Panc1 (cell line): ENCODE data around the gene SHB. TPM values are rescaled to one million over a fixed set of nuclear protein-coding genes. Genes with fewer than 3 reads are reported as not detected.

ENCODE experiments used
- ATAC-seq: fragments of 200-7000 bp; cut with Tn5 transposase; 2 replicates; pipeline ENCODE4 v1.9.1; 2020; ENCODE audit warnings: mild to moderate bottlenecking, moderate library complexity
- BruUV-seq: library from RNA; stranded (reverse); fragments of 400-500 nt; replicated peaks from 2 replicates; lab custom pipeline; 2021; lab: Mats Ljungman, UMichigan
- CTCF ChIA-PET: fragments of 300-600 bp; sonication (Branson Sonifier 250); formaldehyde crosslinking; loops from one replicate; lab custom pipeline; 2022; ENCODE audit warnings: antibody characterized with exemption; lab: Charles Lee
- POLR2A ChIA-PET: fragments of 300-600 bp; sonication (Branson Sonifier 250); formaldehyde crosslinking; loops from one replicate; lab custom pipeline; 2022; ENCODE audit warnings: antibody characterized with exemption; lab: Charles Lee
- DNase-seq: peaks from one replicate; pipeline ENCODE4 v3.0.0-alpha.2; 2010; ENCODE audit warnings: low read depth, low spot score
- H3K27ac ChIP-seq: 2 replicates; pipeline ENCODE4 v1.5.1; 2011; ENCODE audit warnings: mild to moderate bottlenecking, low read length, inconsistent platforms
- H3K27me3 ChIP-seq: fragments of 200-500 bp; sonication (Bioruptor generic); 2 replicates; pipeline ENCODE4 v1.6.0; 2014; ENCODE audit warnings: low read length, inconsistent platforms; ENCODE audit not compliant: control insufficient read depth, insufficient read depth
- H3K36me3 ChIP-seq: fragments of 200-500 bp; sonication (Bioruptor generic); 2 replicates; pipeline ENCODE4 v1.5.1; 2014; ENCODE audit warnings: inconsistent platforms, mild to moderate bottlenecking, low read length, moderate library complexity; ENCODE audit not compliant: control insufficient read depth, insufficient read depth
- H3K4me1 ChIP-seq: 2 replicates; pipeline ENCODE4 v1.5.1; 2011; ENCODE audit warnings: inconsistent platforms, mild to moderate bottlenecking, low read length, moderate library complexity; ENCODE audit not compliant: control insufficient read depth, insufficient read depth
- H3K4me3 ChIP-seq, 2 experiments: 2 replicates each; pipeline ENCODE4 v1.5.1; 2011 to 2012; ENCODE audit warnings: low read depth in 2 of 2, low read length in 2 of 2, mild to moderate bottlenecking in 2 of 2, inconsistent platforms in 1 of 2, moderate library complexity in 1 of 2
- H3K9me3 ChIP-seq: fragments of 200-500 bp; sonication (Bioruptor generic); 2 replicates; pipeline ENCODE4 v1.5.1; 2014; ENCODE audit warnings: low read depth, mild to moderate bottlenecking, inconsistent platforms, low read length, moderate library complexity; ENCODE audit not compliant: control insufficient read depth, insufficient read depth
- POLR2AphosphoS5 ChIP-seq: IDR thresholded peaks from 2 replicates; pipeline ENCODE4 v1.6.1; 2012; ENCODE audit warnings: mild to moderate bottlenecking, low read depth, low read length, moderate library complexity
- REST ChIP-seq, 2 experiments: IDR thresholded peaks; 2 replicates each; pipeline ENCODE4 v1.6.1; 2011 to 2012; ENCODE audit warnings: low read depth in 2 of 2, control low read depth in 1 of 2, low read length in 1 of 2, mild to moderate bottlenecking in 1 of 2, moderate library complexity in 1 of 2; ENCODE audit not compliant: insufficient read depth in 1 of 2
- SIN3A ChIP-seq: IDR thresholded peaks from 2 replicates; pipeline ENCODE4 v1.6.1; 2012; ENCODE audit warnings: low read depth, mild to moderate bottlenecking, low read length, moderate library complexity, borderline replicate concordance; ENCODE audit not compliant: insufficient read depth
- TCF7L2 ChIP-seq: IDR thresholded peaks from 2 replicates; pipeline ENCODE4 v1.6.1; 2011; ENCODE audit warnings: mild to moderate bottlenecking, low read depth, low read length, inconsistent platforms
- in situ Hi-C: cut with HindIII; loops from 2 replicates; pipeline ENCODE4 v1.10.0; 2016; ENCODE audit warnings: low sequenced_read_pairs, low pct_unique_long_range_greater_than_20kb
- intact Hi-C: fragments of 100-400 bp; cut with micrococcal nuclease; formaldehyde crosslinking; loops from one replicate; pipeline ENCODE4 v1.10.0; 2022; ENCODE audit not compliant: unreplicated experiment
- total RNA-seq: library from RNA; stranded (reverse); gene quantifications from one replicate; pipeline ENCODE4 v1.2.1, GENCODE V29; 2021; ENCODE audit not compliant: unreplicated experiment
- TF ChIP-seq, protein P1 (sequence below): fragments of 450-650 bp; IDR thresholded peaks from 2 replicates; pipeline ENCODE4 v1.5.1; 2017; ENCODE audit warnings: mild to moderate bottlenecking

Gene SHB
- total RNA-seq, 1 experiment from 2014 or later, result 59.9 TPM

- Histone ChIP-seq H3K9me3 (no peaks in the 10 kb centered on the region), H3K27me3 (no peaks in the 10 kb centered on the region), H3K36me3 (no peaks in the 10 kb centered on the region; the same call in none of the 2 replicates), H3K4me3 (no peak overlapping the region), H3K27ac (peak overlapping the region; percentile 69), H3K4me1 (peaks cover 47% of the 10 kb centered on the region)
- DNase-seq (no peak), ATAC-seq (no peak)
- ChIA-PET CTCF (no interaction called here), POLR2A (no interaction called here)
- in situ Hi-C loops, result no loop called here
- intact Hi-C loops, result loop anchor here (5.0 to 10.0 kb wide), 2 partner anchors 34 to 219 kb away; no protein-coding TSS in a partner anchor
- no TSS peak for BruUV-seq
- TF ChIP-seq, protein P1, sequence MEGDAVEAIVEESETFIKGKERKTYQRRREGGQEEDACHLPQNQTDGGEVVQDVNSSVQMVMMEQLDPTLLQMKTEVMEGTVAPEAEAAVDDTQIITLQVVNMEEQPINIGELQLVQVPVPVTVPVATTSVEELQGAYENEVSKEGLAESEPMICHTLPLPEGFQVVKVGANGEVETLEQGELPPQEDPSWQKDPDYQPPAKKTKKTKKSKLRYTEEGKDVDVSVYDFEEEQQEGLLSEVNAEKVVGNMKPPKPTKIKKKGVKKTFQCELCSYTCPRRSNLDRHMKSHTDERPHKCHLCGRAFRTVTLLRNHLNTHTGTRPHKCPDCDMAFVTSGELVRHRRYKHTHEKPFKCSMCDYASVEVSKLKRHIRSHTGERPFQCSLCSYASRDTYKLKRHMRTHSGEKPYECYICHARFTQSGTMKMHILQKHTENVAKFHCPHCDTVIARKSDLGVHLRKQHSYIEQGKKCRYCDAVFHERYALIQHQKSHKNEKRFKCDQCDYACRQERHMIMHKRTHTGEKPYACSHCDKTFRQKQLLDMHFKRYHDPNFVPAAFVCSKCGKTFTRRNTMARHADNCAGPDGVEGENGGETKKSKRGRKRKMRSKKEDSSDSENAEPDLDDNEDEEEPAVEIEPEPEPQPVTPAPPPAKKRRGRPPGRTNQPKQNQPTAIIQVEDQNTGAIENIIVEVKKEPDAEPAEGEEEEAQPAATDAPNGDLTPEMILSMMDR, result no peak
- no peak for TF ChIP-seq POLR2AphosphoS5
- TF ChIP-seq REST (IDR thresholded peaks at IDR 0.05; ENCODE audit: insufficient read depth in 1 of 2, low read depth in 2 of 2, low read length in 1 of 2), result no peak
- no peak for TF ChIP-seq SIN3A
- no peak for TF ChIP-seq TCF7L2
Observed at GRCh38 chr9:37995961-37996818, 72.8 kb downstream of the SHB start.

GRCh38 chr9:37995348-37995737 is 73.7 kb downstream of the SHB start:
- intact Hi-C loops (loop anchor here (5.0 to 10.0 kb wide), 2 partner anchors 33 to 219 kb away; no protein-coding TSS in a partner anchor), in situ Hi-C loops (no loop called here)
- Histone ChIP-seq H3K27me3 (no peaks in the 10 kb centered on the region), H3K27ac (0 out of 2 replicates have a peak overlapping the region, but pooled peaks have one; percentile 17), H3K9me3 (no peaks in the 10 kb centered on the region), H3K4me3 (no peak overlapping the region), H3K4me1 (peaks cover 39% of the 10 kb centered on the region), H3K36me3 (no peaks in the 10 kb centered on the region; the same call in 1 of the 2 replicates)
- ChIA-PET POLR2A (no interaction called here), CTCF (no interaction called here)
- no peak for TF ChIP-seq TCF7L2
- TF ChIP-seq, protein P1, result no peak
- TF ChIP-seq POLR2AphosphoS5, result no peak
- TF ChIP-seq REST (IDR thresholded peaks at IDR 0.05; ENCODE audit: insufficient read depth in 1 of 2, low read depth in 2 of 2, low read length in 1 of 2), result no peak
- TF ChIP-seq SIN3A, result no peak
- no peak for DNase-seq
- BruUV-seq, result no TSS peak
- ATAC-seq, result peak; percentile 22; the same call in 1 of the 2 replicates
